Activated CD8-positive, alpha-beta memory T cell treated with anti-CD3 and anti-CD28 coated beads for 24 hours (primary cell): Measurements from ENCODE around the gene MGAT3.
A peak's percentile ranks its signal among the peaks of the same experiment; 100 is the strongest.
"Not testable (repeated sequence)": the region's sequence is repeated elsewhere in the genome, so short reads cannot be mapped to it uniquely, and the experiment has no call there.

Experiments
- DNase-seq: peaks from one replicate; pipeline ENCODE4 v3.0.0-alpha.2; 2020

Gene MGAT3

DNA sequence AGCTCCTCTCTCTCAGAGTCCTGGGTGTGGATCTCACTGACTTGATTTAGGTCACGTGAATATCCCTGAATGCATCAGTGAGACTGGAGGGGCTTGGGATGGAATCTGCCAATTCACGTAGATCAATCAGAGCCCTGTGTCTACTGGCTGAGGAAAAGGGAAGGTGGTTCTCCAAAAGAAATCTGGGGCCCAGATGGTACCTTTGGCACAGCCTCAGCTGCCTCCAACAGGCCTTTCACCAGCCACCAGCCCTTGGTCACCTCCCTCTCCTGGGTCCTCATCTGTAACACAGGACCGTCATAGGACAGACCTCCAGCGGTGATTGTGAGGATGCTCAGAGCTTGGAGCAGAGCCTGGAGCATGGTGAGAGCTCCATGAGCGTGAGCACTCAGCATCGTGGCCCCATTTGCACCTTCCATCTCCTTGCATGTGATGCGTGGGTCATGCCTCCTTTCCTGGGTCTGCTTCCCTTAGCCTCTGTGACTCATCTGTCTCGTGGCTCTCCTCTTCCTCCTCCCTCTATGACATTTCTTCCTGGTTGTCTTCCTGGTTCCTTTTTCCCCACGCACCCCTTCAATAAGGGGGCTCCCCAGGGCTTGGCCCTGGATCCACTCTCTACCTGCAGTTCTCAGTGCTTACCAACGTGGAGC is 37.8 kb downstream of the MGAT3 start:
- no peak for DNase-seq

DNA sequence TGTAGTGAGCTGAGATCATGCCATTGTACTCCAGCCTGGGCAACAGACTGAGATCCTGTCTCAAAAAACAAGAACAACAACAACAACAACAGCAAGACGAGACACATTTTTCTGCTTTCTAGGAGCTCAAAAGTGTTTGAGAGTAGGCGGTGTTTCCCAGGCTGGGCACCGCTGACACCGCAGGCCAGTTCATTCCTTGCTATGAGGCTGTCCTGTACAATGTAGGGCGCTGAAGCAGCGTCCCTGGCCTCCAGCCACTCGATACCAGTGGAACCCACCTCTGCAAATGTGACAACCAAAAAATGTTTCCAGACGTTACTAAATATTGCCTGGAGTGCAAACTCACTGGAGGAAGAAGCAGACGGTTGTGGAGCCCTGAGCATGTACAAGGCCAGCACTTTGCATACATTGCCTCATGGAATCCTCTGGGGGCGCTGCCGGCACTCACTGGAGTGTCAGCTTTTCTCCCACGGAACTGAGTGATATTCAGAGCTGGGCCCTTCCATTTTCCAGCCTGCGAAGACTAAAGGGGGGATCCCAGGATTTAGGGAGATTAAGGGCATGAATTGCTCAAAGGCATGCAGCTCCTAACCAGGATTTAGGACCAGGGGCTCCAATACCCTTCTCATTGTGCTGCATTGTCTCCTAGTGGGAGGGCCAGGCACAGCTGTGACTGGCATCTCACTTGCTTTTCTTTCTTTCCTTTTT is 39.5 kb downstream of the MGAT3 start:
- peak; percentile 77 for DNase-seq

DNA sequence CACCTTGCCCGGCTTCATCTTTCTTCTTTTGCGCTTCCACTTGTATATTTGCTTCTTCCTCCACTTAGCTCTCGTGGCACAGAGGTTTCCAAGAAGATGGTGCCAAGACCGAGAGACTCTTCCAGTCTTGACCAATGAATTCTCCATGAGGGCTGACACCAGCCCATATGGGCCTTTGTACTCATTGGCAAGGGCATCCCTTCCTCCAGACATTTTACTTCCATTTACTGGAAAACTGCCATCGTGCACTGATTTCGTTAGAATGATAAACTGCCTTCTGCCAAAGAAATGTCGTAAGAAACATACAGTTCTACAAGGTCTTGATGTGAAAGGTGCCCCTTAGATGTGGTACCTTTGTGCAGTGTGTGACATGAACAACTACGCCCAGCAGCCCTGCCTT is 40.6 kb downstream of the MGAT3 start:
- no peak for DNase-seq

DNA sequence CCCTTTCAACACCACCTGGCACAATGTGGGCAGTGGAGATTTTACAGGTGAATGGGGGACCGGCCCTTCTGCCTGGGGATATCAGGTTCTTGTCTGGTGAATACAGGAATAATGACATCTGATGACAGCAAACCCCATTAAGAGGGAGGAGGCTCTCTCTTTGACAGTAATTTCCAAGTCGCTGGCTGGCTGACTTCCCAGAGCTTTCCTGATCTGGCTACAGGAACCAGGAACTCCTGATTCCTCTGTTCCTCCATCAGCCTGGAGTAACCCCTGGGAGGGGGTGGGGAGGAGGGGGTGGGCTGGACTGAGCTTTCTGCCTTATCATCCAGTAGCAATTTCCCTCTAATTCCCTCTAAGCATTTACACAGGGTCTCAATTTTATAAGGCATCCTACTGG is 41.6 kb downstream of the MGAT3 start:
- no peak for DNase-seq

DNA sequence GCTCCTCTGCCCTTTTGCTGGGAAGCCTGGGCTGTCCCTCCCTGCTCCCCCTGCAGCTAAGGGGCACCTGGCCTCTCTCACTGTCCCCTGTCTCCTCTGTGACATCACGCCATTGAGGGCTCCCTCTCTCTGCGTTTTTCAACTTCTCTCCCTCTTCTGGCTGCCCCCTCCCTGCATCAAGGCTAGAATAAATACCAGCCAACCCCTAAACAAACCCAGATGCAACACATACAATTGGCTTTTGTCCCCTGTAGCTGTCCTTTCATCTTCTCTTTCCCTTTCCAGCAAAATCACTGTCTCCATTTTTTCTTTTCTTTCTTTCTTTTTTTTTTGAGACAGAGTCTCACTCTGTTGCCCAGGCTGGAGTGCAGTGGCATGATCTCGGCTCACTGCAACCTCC is 42.0 kb downstream of the MGAT3 start:
- no peak for DNase-seq

DNA sequence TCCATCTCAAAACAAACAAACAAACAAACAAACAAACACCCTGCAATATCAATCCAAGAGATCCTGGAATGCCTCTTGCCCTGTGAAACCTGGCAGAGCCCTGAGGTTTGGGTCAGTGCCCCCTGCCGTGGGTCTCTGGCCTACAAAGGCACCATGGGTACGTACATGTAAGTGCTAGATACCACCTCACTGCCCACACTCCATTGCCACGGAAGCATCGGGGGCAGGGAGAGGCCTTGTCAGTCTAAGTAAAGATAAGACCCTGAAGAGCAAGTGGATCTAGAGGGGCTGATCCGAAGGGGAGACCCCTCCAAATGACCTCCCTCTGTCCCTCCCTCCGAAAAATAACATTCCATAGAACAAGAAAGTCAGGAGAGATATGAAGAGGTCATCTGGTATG is 43.3 kb downstream of the MGAT3 start:
- no peak for DNase-seq

DNA sequence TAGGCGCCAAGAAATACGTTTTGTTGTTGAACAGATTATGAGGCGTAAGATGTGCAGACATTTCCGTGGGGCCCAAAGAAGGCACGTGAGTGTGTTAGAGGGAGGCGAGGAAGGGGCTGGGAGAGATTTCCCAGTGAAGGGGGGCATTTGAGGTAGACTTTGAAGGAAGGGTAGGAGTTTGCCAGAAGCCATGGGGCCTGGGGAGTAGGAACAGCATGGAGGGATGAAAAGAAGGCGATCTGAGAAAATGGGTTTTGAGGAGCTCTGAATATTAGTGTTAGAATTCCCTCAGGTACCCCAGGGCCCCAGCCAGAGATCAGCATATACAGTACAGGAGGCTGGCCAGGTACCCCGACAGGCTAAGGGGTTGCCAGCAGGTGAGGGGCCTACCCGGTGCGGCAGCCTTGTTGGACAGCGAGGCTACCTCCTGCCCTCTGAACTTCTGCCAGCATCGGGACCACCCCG is 44.9 kb downstream of the MGAT3 start:
- DNase-seq, result no peak

DNA sequence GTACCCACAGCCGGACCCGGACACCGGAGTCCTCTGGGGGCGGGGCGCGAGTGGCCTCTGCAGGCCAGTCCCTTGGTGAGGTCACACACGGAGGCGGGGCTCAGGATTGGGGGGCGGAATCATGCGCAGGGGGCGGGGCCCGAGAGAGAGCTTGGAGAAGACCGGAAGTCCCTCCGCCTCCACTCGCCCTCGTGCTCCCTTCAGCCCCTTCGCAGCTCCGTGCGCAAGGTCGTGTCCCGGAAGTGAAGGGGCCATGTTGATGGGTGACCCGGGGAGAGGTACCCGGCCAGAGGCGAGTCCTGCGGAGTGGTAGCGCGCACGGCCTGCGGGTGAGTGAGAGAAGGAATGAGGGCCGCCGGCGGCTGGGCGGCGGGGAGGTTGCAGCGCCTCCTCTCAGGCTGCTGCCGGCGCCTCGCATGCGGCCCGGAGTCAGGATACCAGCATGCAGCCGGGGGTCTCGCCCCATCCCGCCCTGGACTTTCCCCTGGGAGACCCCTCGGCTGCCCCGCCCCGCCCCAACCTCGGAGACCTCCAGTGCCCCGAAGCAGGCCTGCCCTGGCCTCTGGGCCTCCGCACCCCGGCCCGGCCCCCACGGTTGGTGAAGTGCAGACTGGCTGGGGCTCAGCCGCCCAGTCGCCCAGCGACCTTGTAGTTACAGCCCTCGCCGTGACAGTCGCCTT is 45.4 kb downstream of the MGAT3 start, which contains the start of gene MIEF1:
TSS of gene MIEF1 (plus strand) at position 182 of the 680 bp plus-strand sequence. CDS start 9,005 bp downstream, outside the sequence.
- peak; percentile 96 for DNase-seq

DNA sequence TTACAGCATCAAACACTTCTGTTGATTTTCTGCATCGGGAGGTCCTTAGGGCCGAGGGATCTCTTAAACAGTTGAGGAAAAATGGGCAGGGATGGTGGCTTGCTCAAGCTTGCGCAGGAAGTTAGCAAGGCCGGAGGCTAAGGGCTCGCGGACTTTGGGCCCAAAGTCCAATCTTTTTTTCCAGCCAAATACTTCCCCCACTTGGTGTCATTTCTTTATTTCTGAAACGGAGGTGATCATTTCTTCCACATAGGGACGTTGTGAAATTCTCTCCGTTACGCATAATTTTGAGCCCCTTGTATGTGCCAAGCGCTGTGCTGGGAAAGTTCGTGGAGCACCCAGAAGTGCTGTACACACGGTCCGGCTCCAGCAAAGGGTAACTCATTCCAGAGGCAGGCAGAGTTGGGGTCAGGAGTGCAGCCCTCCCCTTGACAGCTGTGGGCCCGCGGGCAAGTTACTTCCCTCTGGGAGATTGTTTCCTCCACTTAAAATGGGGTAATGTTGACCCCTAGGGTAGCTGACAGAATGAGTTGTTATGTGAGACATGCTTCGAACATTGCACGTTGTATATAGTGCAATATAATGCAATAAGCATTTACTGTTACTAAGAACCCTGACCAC is 46.1 kb downstream of the MGAT3 start:
- no peak for DNase-seq

DNA sequence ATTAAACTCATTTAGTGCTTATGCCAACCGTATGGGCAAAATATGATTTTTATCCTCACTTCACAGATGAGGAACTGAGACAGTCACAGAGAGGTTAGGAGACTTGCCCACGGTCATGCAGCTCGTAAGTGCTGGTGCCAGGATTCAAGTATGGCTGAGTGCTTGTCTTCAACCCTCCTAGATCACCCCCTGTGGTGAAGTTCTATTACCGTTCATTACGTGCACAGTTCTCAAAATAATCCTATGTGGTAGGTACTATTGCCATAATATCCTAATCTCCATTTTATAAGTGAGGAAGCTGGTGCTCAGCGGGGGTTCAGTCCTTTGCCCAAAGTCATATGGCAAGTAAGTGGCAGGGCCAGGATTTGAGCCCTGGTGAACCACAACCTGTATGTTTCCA is 46.8 kb downstream of the MGAT3 start:
- DNase-seq, result no peak

DNA sequence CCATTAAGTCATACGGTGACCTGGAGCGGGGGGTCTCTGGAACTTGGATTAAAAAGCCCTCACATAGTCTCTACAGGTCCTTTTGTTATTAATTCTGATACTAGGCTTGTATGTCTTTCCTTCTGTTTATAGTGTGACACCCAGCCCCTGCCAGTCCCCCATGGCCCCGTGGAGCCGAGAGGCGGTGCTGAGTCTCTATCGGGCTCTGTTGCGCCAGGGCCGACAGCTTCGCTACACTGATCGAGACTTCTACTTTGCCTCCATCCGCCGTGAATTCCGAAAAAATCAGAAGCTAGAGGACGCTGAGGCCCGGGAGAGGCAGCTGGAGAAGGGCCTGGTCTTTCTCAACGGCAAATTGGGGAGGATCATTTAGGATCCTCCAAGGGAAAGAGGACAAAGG is 47.3 kb downstream of the MGAT3 start:
- DNase-seq, result no peak

DNA sequence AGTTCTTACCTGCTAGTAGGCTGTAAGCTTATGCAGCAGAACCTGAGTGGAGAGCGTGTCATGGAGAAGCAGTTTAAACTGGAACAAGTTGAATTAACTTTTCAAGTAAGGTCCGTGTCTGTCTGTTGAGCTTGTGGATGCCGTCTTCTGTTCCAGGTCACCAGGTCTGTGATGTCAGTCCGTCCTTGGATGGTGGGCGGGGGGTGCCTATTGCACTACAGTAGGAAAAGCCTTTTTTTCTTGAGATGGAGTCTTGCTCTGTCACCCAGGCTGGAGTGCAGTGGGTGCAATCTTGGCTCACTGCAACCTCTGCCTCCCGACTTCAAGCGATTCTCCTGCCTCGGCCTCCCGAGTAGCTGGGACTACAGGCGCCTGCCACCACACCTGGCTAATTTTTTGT is 50.2 kb downstream of the MGAT3 start:
- not testable (repeated sequence) for DNase-seq

DNA sequence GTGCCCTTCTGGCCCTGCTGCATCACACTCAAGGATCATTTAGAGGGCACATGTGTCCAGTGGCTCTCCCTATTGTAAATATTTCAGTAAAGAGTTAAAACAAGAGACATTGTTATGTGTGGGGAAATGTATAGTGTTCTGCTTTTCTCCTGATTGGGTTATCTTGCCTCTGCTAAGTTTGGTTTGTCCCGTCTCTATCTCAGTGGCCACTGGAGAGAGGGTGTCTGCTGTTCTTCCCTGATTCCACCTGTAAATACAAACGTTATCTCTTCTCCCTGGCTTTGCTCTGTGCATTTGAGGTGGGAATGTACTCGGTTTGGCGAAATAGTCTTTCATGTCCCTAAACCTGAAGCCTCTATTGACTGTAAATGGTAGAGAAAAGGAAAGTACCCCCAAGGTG is 51.6 kb downstream of the MGAT3 start:
- DNase-seq, result no peak

DNA sequence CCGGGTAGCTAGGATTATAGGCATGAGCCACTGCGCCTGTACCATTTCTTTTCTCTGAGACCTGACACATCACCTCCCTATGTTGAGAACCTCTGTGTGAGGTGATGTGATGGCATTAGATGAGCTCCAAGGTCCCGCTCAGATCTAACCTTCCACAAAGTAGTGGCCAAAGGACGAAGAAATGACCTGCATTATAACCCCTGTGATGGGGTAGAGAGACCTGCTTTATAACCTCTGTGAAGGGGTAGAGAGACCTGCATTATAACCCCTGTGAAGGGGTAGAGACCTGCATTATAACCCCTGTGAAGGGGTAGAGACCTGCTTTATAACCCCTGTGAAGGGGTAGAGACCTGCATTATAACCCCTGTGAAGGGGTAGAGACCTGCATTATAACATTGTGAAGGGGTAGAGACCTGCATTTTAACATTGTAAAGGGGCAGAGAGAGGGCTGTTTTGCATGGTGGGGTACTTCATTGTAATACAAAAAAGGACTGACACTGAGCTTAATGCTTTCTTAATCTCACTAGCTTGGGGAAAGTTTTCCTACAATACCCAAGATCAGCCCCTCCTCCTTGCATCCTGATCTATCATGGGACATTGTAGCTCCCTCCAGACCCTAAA is 53.8 kb downstream of the MGAT3 start:
- no peak for DNase-seq

DNA sequence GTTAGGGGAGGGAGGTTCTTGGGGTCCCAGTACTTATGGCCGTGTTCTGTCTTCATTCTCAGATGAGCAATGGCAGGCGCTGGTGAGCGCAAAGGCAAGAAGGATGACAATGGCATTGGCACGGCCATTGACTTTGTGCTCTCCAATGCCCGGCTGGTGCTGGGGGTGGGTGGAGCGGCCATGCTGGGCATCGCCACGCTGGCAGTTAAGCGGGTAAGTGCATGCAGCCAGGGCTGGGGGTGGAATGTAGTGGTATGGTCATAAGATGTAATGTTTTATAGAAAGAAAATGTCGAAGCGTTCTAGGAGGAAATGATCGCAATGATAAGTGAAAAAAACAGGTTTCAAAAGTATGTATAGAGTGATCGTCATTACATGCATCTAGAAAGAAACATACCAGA is 54.4 kb downstream of the MGAT3 start:
- DNase-seq, result no peak

DNA sequence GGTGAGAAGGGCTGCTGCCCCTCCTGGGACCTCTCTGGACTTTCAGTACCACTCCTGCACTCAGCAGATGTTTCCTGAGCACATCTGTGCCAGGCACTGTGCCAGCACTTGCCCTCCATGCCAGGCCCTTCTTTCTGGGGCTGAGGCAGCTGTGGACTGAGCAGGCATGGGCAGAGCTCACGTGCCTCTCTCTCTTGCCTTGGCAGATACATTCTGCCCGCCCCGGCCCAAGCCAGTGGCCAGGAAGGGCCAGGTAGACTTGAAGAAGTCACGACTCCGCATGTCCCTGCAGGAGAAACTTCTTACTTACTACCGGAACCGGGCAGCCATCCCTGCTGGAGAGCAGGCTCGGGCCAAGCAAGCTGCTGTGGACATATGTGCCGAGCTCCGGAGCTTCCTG is 55.2 kb downstream of the MGAT3 start:
- no peak for DNase-seq

DNA sequence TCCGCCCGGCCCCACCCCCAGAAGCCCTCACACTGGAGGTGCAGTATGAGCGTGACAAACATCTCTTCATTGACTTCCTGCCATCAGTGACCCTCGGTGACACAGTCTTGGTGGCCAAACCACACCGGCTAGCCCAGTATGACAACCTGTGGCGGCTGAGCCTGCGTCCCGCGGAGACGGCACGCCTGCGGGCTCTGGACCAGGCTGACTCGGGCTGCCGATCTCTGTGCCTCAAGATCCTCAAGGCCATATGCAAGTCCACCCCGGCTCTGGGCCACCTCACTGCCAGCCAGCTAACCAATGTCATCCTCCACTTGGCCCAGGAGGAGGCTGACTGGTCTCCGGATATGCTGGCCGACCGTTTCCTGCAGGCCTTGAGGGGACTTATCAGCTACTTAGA is 57.0 kb downstream of the MGAT3 start:
- DNase-seq, result no peak

DNA sequence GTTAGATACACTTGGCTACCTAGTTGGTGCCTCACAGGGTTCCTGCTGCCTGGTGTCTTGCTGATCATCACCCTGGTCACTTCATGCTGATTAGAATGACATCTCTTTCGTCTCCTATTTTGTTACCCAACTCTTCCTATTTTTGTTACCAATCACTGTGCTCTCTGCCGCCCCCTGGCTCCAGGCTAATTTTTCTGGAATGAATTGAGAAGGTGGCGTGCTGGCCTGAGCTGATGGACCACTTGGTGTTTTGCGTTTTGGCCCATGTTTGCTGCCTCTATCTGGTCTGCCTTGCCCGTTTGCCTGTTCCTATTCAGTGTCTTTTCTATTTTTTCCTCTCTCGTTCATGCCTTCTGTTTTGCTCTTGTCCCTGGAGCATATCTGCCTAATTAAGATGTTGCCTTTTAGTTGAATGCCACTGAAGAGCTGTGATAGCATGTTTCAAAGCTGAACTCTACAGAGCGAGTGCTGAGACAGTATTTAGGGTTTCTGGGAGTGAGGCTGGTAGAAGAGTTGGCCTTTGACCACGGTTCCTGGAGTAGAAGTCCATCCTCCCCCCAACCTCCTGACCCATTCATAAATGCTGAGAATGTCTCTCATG is 57.7 kb downstream of the MGAT3 start:
- peak; percentile 77 for DNase-seq

DNA sequence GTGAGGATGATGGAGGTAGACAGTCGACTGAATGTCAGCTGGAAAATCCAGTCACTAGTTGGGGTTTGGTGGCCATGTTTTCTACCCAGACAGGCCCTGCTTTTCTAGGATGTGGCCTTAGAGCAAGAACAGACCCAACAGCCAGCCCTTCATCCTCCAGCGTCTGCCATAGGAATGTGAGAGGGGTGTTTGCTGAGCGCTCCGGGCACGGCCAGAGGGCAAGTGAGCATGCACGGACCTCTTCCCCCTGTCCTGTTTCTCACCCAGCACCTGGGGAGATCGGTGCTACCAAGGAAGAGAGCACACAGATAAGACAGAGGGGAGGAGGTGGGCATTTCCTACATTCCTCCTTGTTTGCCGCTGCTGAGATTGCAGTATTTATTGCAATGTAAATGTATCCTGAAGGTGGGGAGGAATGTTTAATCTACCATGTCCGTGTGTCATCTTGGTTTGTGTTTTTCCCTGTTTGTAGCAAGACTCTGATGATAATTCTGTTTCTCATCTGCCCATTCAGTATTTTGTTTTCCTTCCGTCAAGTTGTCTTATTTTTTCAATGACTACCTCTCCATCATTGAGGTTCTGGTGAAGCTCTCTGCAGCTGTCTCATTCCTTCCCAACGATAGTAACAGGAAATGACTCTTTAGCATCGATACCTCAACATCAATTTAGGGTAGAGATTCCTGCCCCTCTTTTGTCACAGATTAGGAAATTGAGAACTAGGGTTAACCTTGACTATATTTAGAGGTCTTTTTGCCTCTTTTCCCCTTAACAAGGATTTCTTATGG is 58.6 kb downstream of the MGAT3 start:
- DNase-seq, result no peak

DNA sequence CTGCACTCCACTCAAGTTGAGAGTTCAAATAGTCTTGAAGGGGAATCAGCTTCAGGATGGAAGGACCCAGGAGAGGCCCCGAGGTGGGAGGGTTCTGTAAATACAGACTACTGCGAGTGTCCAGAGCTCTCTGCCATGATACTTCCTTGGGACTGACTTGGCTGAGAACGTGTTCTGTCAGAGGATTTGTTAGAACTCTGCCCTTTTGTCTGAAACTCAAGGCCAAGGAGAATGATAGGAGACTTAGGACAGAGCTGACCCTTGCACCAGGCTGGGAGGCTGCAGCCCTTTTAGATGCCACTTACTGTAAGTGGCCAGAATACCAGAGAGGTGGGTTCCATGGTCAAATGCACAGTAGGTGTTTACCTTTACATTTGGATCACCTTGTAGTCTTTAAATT is 60.7 kb downstream of the MGAT3 start:
- no peak for DNase-seq

DNA sequence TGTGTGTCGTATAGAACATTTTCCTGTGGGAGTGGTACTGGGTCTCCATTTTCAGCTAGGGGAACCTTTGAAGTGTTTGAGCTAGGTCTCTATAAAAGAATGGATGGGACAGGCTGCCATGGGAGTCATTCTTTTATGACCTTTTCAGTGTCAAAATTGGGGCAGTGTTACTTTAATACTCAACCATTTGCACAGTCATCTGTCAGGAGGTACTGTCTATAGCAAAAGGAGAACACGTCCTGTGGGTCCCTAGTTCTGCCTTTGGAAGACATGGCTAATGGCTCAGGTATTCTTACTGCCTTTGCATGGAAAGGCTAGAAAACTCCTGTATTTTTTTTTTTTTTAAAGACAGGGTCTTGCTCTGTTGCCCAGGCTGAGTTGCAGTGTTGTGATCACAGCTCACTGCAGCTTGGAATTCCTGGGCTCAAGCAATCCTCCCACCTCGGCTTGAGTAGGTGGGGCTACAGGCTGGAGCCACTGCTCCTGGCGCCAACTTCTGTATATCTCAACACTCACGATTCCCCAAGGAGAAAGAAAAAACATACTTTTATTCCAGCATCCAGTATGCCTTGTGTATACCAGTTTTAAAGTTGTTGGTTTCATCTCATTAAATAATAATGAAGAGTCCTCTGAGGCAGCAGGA is 61.5 kb downstream of the MGAT3 start:
- DNase-seq, result no peak
